Mucosa of descending colon (tissue), 3 donors: ENCODE measurements around the gene CNTN4. TPM values are rescaled to one million over a fixed set of nuclear protein-coding genes. Genes with fewer than 3 reads are reported as not detected.
A peak's percentile ranks its signal among the peaks of the same experiment; 100 is the strongest.

Experiments
- ATAC-seq: fragments of 200-7000 bp; cut with Tn5 transposase; one replicate; pipeline ENCODE4 v1.9.1; 2020; ENCODE audit warnings: mild to moderate bottlenecking, moderate library complexity
- DNase-seq, 3 donors: peaks; one replicate each; pipeline ENCODE4 v3.0.0-alpha.2; 2020
- H3K36me3 ChIP-seq: fragments of 200-600 bp; one replicate; pipeline ENCODE4 v1.8.0; 2021; ENCODE audit warnings: low read depth, mild to moderate bottlenecking
- H3K4me1 ChIP-seq: fragments of 200-600 bp; one replicate; pipeline ENCODE4 v1.8.0; 2021; ENCODE audit warnings: low read depth, mild to moderate bottlenecking
- H3K4me3 ChIP-seq: fragments of 200-600 bp; one replicate; pipeline ENCODE4 v1.8.0; 2021; ENCODE audit warnings: mild to moderate bottlenecking
- H3K9me3 ChIP-seq: fragments of 200-600 bp; one replicate; pipeline ENCODE4 v1.8.0; 2021; ENCODE audit warnings: mild to moderate bottlenecking
- CTCF ChIP-seq: fragments of 200-600 bp; IDR thresholded peaks from one replicate; pipeline ENCODE4 v1.8.0; 2022; ENCODE audit warnings: antibody characterized with exemption, mild to moderate bottlenecking
- intact Hi-C, 2 donors: fragments of 100-400 bp; cut with DNase I in 1 of 2; cut with micrococcal nuclease in 1 of 2; formaldehyde crosslinking; loops; one replicate each; pipeline versions ENCODE4 v1.11.0 to v1.11.1; 2022; cut with DNase I, micrococcal nuclease
- total RNA-seq, 3 donors: library from RNA; stranded (reverse); fragmentation: NEBNext Ultra II Directional in 2 of 3; extraction: Animal tissue kit (Norgen Biotek cat#: 25700) in 2 of 3; gene quantifications; one replicate each; pipeline versions ENCODE4 v1.2.1 to v1.2.4, GENCODE V29; 2021 to 2023
- donor health status: DM: no; HTN: no; CAD: no; lungs with moderate emphysema.
- donor health status: DM: no; HTN: no; CAD: no.
- donor health status: DM: no; HTN: yes; CAD: no.

The CNTN4 gene
- total RNA-seq, 3 donors from 2014 or later, result 7.8 to 41.1 (median 13.4) TPM

- no peaks in the 10 kb centered on the region for H3K36me3 ChIP-seq
- H3K4me3 ChIP-seq, result no peak overlapping the region
- DNase-seq (no peak), ATAC-seq (no peak)
- intact Hi-C loops, result no loop called here
- no peaks in the 10 kb centered on the region for H3K4me1 ChIP-seq
- TF ChIP-seq CTCF, result no peak
- H3K9me3 ChIP-seq, result no peaks in the 10 kb centered on the region
These were observed 468.8 kb downstream of the CNTN4 start for GRCh38 chr3:2567451-2567850.

DNA sequence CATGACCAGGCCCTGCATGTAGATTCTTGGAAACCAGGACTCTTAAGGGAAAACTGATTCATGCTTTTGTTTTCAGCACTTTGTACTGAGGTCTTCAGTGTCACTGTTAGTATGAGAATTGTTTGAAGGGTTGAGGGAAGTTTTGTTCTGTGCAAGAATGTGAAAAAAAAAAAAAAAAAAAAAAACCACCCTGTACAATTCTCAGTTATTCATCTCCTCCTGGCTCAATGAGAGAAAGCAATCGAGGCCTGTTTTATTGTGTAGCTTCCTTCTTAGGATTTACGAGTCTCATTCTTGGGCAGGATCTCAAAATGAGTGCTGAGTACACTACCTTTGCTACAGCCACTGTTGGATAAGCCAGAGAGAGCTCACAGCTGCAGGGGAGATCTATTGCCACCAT is 469.5 kb downstream of the CNTN4 start:
- TF ChIP-seq CTCF, result no peak
- Histone ChIP-seq H3K36me3 (no peaks in the 10 kb centered on the region), H3K4me1 (no peaks in the 10 kb centered on the region), H3K4me3 (no peak overlapping the region), H3K9me3 (no peaks in the 10 kb centered on the region)
- ATAC-seq (no peak), DNase-seq (no peak)
- intact Hi-C loops, result no loop called here

DNA sequence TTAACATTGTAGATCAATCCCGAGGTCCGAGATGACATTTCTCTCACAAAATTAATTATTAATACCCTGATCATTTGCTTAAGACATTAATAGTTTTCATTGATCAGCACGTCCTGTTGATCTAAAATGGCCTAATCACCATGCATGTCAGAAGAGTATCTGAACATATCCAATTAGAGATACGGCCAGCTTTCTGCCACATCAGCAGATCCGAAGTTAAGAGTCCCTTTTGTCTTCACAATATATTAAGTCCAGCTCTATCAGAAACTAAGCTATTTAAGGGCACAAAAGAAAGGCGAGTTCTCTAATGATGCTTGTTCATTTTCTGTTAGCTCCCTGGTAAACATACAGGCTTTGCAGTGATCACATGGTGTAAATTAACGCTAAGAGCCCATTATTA is 470.3 kb downstream of the CNTN4 start:
- H3K4me1 ChIP-seq, result no peaks in the 10 kb centered on the region
- DNase-seq, result no peak
- no peak for ATAC-seq
- no peak overlapping the region for H3K4me3 ChIP-seq
- intact Hi-C loops, result no loop called here
- H3K9me3 ChIP-seq, result no peaks in the 10 kb centered on the region
- no peak for TF ChIP-seq CTCF
- no peaks in the 10 kb centered on the region for H3K36me3 ChIP-seq

DNA sequence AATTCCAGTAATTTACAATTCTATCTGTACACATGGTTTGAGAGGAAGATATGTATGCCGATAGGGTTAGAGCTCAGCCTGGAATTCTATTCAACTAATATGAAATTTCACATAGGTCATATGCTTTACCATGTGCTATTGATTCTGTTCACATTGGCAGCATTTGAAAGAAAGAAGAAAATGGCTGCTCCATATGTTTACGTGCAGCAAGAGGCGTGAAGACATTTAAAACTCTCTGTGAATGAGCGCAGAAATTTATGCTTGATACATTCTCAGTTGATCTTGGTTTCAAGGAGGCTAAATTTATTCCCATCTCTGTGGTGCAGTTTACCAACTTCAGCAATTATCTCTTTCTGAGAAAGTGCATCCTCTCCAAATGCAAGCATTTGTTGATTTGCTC is 478.9 kb downstream of the CNTN4 start:
- TF ChIP-seq CTCF, result no peak
- Histone ChIP-seq H3K4me3 (no peak overlapping the region), H3K36me3 (no peaks in the 10 kb centered on the region), H3K4me1 (no peaks in the 10 kb centered on the region), H3K9me3 (no peaks in the 10 kb centered on the region)
- ATAC-seq, result no peak
- intact Hi-C loops, result no loop called here
- DNase-seq, result no peak

GRCh38 chr3:2578560-2578959 is 479.9 kb downstream of the CNTN4 start:
- intact Hi-C loops, result no loop called here
- no peaks in the 10 kb centered on the region for H3K36me3 ChIP-seq
- TF ChIP-seq CTCF, result no peak
- no peak overlapping the region for H3K4me3 ChIP-seq
- H3K4me1 ChIP-seq, result no peaks in the 10 kb centered on the region
- ATAC-seq (peak; percentile 73), DNase-seq (peak in 1 of 3 donors; percentile 25)
- no peaks in the 10 kb centered on the region for H3K9me3 ChIP-seq

GRCh38 chr3:2579206-2579605 is 480.5 kb downstream of the CNTN4 start:
- intact Hi-C loops, result no loop called here
- ATAC-seq (peak; percentile 75), DNase-seq (peak in 2 of 3 donors; percentile 23 to 51)

More at GRCh38 chr3:2579206-2579605, 480.5 kb downstream of the CNTN4 start:
- no peak for TF ChIP-seq CTCF
- H3K4me1 ChIP-seq, result no peaks in the 10 kb centered on the region
- H3K36me3 ChIP-seq, result no peaks in the 10 kb centered on the region
- H3K9me3 ChIP-seq, result no peaks in the 10 kb centered on the region
- H3K4me3 ChIP-seq, result no peak overlapping the region
